HEK293 (cell line): ENCODE data around the gene PCK1.

ENCODE experiments used
- CTCF ChIP-seq: fragments of 450-650 bp; formaldehyde crosslinking; IDR thresholded peaks from 2 replicates; pipeline ENCODE4 v1.5.1; 2016; ENCODE audit warnings: missing biosample characterization, missing genetic modification characterization
- HOXA7 ChIP-seq: sonication (generic); formaldehyde crosslinking; IDR thresholded peaks from 2 replicates; pipeline ENCODE4 v1.8.1; 2022; ENCODE audit warnings: missing genetic modification reagents, borderline replicate concordance
- KLF1 ChIP-seq: fragments of 450-650 bp; formaldehyde crosslinking; IDR thresholded peaks from 2 replicates; pipeline ENCODE4 v1.5.1; 2016; ENCODE audit warnings: missing biosample characterization, missing genetic modification characterization
- KLF16 ChIP-seq: fragments of 450-650 bp; formaldehyde crosslinking; IDR thresholded peaks from 2 replicates; pipeline ENCODE4 v1.5.1; 2017; ENCODE audit warnings: missing biosample characterization, missing genetic modification characterization
- SCRT2 ChIP-seq: fragments of 450-650 bp; formaldehyde crosslinking; IDR thresholded peaks from 2 replicates; pipeline ENCODE4 v1.5.1; 2016; ENCODE audit warnings: missing biosample characterization, missing genetic modification characterization
- SETDB1 ChIP-seq: IDR thresholded peaks from one replicate; pipeline ENCODE4 v1.6.1; 2017; ENCODE audit warnings: mild to moderate bottlenecking, low read length, moderate library complexity, mixed read lengths; ENCODE audit not compliant: insufficient read length
- YY1 ChIP-seq: fragments of 450-650 bp; formaldehyde crosslinking; IDR thresholded peaks from 2 replicates; pipeline ENCODE4 v1.5.1; 2018; ENCODE audit warnings: missing biosample characterization, missing genetic modification characterization
- ZFP41 ChIP-seq: fragments of 450-650 bp; formaldehyde crosslinking; IDR thresholded peaks from 2 replicates; pipeline ENCODE4 v1.5.1; 2016; ENCODE audit warnings: missing biosample characterization, missing genetic modification characterization, borderline replicate concordance
- ZNF311 ChIP-seq: fragments of 450-650 bp; formaldehyde crosslinking; IDR thresholded peaks from 2 replicates; pipeline ENCODE4 v1.5.1; 2017; ENCODE audit warnings: missing biosample characterization, missing genetic modification characterization, borderline replicate concordance
- ZNF510 ChIP-seq: fragments of 450-650 bp; formaldehyde crosslinking; IDR thresholded peaks from 2 replicates; pipeline ENCODE4 v1.5.1; 2018; ENCODE audit warnings: mild to moderate bottlenecking, missing genetic modification characterization, missing biosample characterization; ENCODE audit not compliant: insufficient replicate concordance
- ZNF639 ChIP-seq: fragments of 450-650 bp; formaldehyde crosslinking; IDR thresholded peaks from 2 replicates; pipeline ENCODE4 v1.5.1; 2016; ENCODE audit warnings: missing biosample characterization, missing genetic modification characterization

DNA sequence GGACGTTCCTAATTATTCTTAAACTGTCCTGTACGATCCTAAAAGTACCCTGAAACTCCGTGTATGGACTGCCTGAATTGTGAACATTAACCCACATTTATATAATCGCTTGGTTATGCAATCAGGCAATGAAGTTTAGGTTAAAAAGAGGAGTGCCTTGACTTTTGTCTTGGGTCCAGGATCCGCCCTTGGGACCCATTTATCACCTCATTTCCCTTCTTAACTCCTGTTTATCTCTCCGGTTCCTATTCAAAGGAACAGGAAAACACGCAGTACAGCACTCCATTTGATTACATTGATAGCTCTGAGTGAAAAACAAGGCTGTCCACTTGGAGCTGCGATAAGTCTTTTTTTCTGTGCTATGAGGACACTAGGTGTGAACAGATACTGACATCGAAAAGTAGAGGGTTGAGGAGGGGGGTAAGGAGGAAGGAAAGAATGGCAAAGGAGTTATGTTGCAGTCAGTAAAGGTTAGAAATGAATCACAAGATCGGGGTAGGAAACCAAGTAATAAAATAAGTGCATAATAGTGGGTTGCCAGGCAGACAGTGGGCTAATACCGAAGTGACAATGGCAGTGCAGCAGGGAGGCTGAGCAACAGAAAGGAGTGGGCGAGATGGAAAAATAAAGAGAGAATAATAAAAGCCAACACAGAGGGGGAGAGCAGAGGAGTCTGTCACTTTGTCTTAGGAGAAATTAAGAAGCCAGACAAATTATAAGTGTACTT lies 15.9 kb upstream of the PCK1 start:
- TF ChIP-seq KLF1 (tag by site-specific recombination) (no peak), YY1 (tag by site-specific recombination) (no peak), ZNF510 (no peak), ZNF639 (tag by site-specific recombination) (no peak), HOXA7 (CRISPR knock-in tag) (no peak), CTCF (tag by site-specific recombination) (no peak), SETDB1 (no peak), ZNF311 (tag by site-specific recombination) (no peak), ZFP41 (tag by site-specific recombination) (no peak), KLF16 (tag by site-specific recombination) (no peak), SCRT2 (tag by site-specific recombination) (no peak)
